A673 (cell line): ENCODE results near the gene RND3. TPM values are rescaled to one million over a fixed set of nuclear protein-coding genes. Genes with fewer than 3 reads are reported as not detected.

ENCODE experiments used
- BruUV-seq: library from RNA; stranded (reverse); fragments of 400-500 nt; replicated peaks from 2 replicates; lab custom pipeline; 2021; lab: Mats Ljungman, UMichigan
- CTCF ChIA-PET: fragments of 300-600 bp; sonication (Branson Sonifier 250); formaldehyde crosslinking; loops from one replicate; lab custom pipeline; 2022; ENCODE audit warnings: antibody characterized with exemption; lab: Charles Lee
- POLR2A ChIA-PET: fragments of 300-600 bp; sonication (Branson Sonifier 250); formaldehyde crosslinking; loops from one replicate; lab custom pipeline; 2022; ENCODE audit warnings: antibody characterized with exemption; ENCODE audit not compliant: low non-redundant PET; lab: Charles Lee
- DNase-seq: peaks from one replicate; pipeline ENCODE4 v3.0.0-alpha.2; 2015; ENCODE audit warnings: low spot score
- H3K27ac ChIP-seq: fragments of 200-600 bp; sonication (generic); 2 replicates; pipeline ENCODE4 v1.5.1; 2016; ENCODE audit warnings: mixed run types, low read depth, mild to moderate bottlenecking, mixed read lengths, antibody characterized with exemption, low read length; ENCODE audit not compliant: poor library complexity, severe bottlenecking
- H3K27me3 ChIP-seq: fragments of 200-600 bp; sonication (generic); replicated peaks from 2 replicates; pipeline ENCODE4 v1.6.1; 2017; ENCODE audit warnings: mixed run types, low read depth, mild to moderate bottlenecking, mixed read lengths, antibody characterized with exemption, low read length; ENCODE audit not compliant: insufficient read depth, poor library complexity
- H3K36me3 ChIP-seq: fragments of 200-600 bp; sonication (generic); 2 replicates; pipeline ENCODE4 v1.6.1; 2016; ENCODE audit warnings: mixed run types, mild to moderate bottlenecking, mixed read lengths, antibody characterized with exemption, low read length; ENCODE audit not compliant: insufficient read depth, poor library complexity, severe bottlenecking
- H3K4me1 ChIP-seq: fragments of 200-600 bp; sonication (generic); 2 replicates; pipeline ENCODE4 v1.6.1; 2017; ENCODE audit warnings: mixed run types, mild to moderate bottlenecking, mixed read lengths, antibody characterized with exemption, low read length; ENCODE audit not compliant: insufficient read depth, poor library complexity, severe bottlenecking
- H3K4me3 ChIP-seq: fragments of 200-600 bp; sonication (generic); 2 replicates; pipeline ENCODE4 v1.5.1; 2016; ENCODE audit warnings: low read depth, mixed run types, mild to moderate bottlenecking, mixed read lengths, low read length; ENCODE audit not compliant: poor library complexity, severe bottlenecking
- H3K9me3 ChIP-seq: fragments of 200-600 bp; sonication (generic); 2 replicates; pipeline ENCODE4 v1.6.1; 2016; ENCODE audit warnings: mixed run types, low read depth, mild to moderate bottlenecking, mixed read lengths, antibody characterized with exemption, low read length; ENCODE audit not compliant: poor library complexity, severe bottlenecking
- EZH2 ChIP-seq: fragments of 200-600 bp; sonication (generic); IDR thresholded peaks from 2 replicates; pipeline ENCODE4 v1.6.1; 2017; ENCODE audit warnings: borderline replicate concordance, low read depth, mild to moderate bottlenecking, mixed read lengths, antibody characterized with exemption, low read length; ENCODE audit not compliant: poor library complexity, severe bottlenecking
- intact Hi-C: fragments of 100-400 bp; cut with micrococcal nuclease; formaldehyde crosslinking; loops from one replicate; pipeline ENCODE4 v1.10.0; 2022; ENCODE audit not compliant: unreplicated experiment
- total RNA-seq: library from RNA; stranded (reverse); gene quantifications from 2 replicates; pipeline ENCODE4 v1.2.3, GENCODE V29; 2021
- TF ChIP-seq, protein P1 (sequence below): fragments of 300-800, 200-600 bp; sonication (generic); conservative IDR thresholded peaks from 2 replicates; pipeline ENCODE4 v1.5.1; 2017; ENCODE audit warnings: low read depth, mild to moderate bottlenecking, antibody characterized with exemption, low read length, moderate library complexity, mixed read lengths

The RND3 gene
- total RNA-seq, 1 experiment from 2014 or later, result 15.0 TPM

- Histone ChIP-seq H3K27ac (no peak overlapping the region), H3K27me3 (no peaks in the 10 kb centered on the region), H3K4me3 (no peak overlapping the region), H3K36me3 (no peaks in the 10 kb centered on the region), H3K4me1 (peaks cover 12% of the 10 kb centered on the region), H3K9me3 (no peaks in the 10 kb centered on the region)
- no TSS peak for BruUV-seq
- POLR2A ChIA-PET, result no interaction called here
- intact Hi-C loops, result no loop called here
- TF ChIP-seq EZH2, result no peak
- TF ChIP-seq, protein P1, sequence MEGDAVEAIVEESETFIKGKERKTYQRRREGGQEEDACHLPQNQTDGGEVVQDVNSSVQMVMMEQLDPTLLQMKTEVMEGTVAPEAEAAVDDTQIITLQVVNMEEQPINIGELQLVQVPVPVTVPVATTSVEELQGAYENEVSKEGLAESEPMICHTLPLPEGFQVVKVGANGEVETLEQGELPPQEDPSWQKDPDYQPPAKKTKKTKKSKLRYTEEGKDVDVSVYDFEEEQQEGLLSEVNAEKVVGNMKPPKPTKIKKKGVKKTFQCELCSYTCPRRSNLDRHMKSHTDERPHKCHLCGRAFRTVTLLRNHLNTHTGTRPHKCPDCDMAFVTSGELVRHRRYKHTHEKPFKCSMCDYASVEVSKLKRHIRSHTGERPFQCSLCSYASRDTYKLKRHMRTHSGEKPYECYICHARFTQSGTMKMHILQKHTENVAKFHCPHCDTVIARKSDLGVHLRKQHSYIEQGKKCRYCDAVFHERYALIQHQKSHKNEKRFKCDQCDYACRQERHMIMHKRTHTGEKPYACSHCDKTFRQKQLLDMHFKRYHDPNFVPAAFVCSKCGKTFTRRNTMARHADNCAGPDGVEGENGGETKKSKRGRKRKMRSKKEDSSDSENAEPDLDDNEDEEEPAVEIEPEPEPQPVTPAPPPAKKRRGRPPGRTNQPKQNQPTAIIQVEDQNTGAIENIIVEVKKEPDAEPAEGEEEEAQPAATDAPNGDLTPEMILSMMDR, result no peak
- CTCF ChIA-PET, result no interaction called here
- DNase-seq, result no peak
These were observed 44.6 kb upstream of the RND3 start for GRCh38 chr2:150532020-150532419.

- H3K36me3 ChIP-seq, result no peaks in the 10 kb centered on the region
- H3K4me1 ChIP-seq, result peaks cover 12% of the 10 kb centered on the region
- no peaks in the 10 kb centered on the region for H3K27me3 ChIP-seq
- intact Hi-C loops, result no loop called here
- BruUV-seq, result no TSS peak
- H3K9me3 ChIP-seq, result no peaks in the 10 kb centered on the region
- ChIA-PET POLR2A (no interaction called here), CTCF (no interaction called here)
- no peak overlapping the region for H3K4me3 ChIP-seq
- TF ChIP-seq, protein P1, result no peak
- no peak for TF ChIP-seq EZH2
- H3K27ac ChIP-seq, result no peak overlapping the region
- DNase-seq, result no peak
These were observed 44.1 kb upstream of the RND3 start for GRCh38 chr2:150531591-150531990.

GRCh38 chr2:150530168-150530567, 42.7 kb upstream of the RND3 start:
- H3K4me3 ChIP-seq, result no peak overlapping the region
- no peaks in the 10 kb centered on the region for H3K9me3 ChIP-seq
- no peak overlapping the region for H3K27ac ChIP-seq
- peaks cover 12% of the 10 kb centered on the region for H3K4me1 ChIP-seq
- H3K27me3 ChIP-seq, result no peaks in the 10 kb centered on the region
- no peak for TF ChIP-seq EZH2
- TF ChIP-seq, protein P1, result no peak
- ChIA-PET CTCF (interaction anchor here (0.5 kb wide), 1 partner anchor 932 kb away, joined by 3 read pairs; no protein-coding TSS in a partner anchor), POLR2A (no interaction called here)
- no peak for DNase-seq
- intact Hi-C loops, result no loop called here
- H3K36me3 ChIP-seq, result no peaks in the 10 kb centered on the region
- BruUV-seq, result no TSS peak
